Measurements from ENCODE around the gene P3H3.
"Not testable (repeated sequence)": the region's sequence is repeated elsewhere in the genome, so short reads cannot be mapped to it uniquely, and the experiment has no call there.

The P3H3 gene

GRCh38 chr12:6867413-6868210 lies 39.4 kb downstream of the P3H3 start, which contains the start of gene TPI1:
Gene TPI1 (plus strand): TSS chr12:6867531. CDS start chr12:6867567, 36 bp downstream.
- peak; percentile 57 to 82 (median 70) for DNase-seq

- peak in 1 of 5 experiments; percentile 38 for DNase-seq
These were observed 40.2 kb downstream of the P3H3 start for GRCh38 chr12:6868211-6869048.

GRCh38 chr12:6869049-6870021 lies 41.1 kb downstream of the P3H3 start:
- peak; percentile 57 to 82 (median 77) for DNase-seq

- DNase-seq: not testable (repeated sequence)
These were observed 42.1 kb downstream of the P3H3 start for GRCh38 chr12:6870304-6870703.

GRCh38 chr12:6871052-6871957 lies 43.1 kb downstream of the P3H3 start:
- DNase-seq: peak in 2 of 5 experiments; percentile 25 to 69

GRCh38 chr12:6872073-6873048 lies 44.2 kb downstream of the P3H3 start:
- peak; percentile 69 to 84 (median 77) for DNase-seq

GRCh38 chr12:6873094-6874014 lies 45.1 kb downstream of the P3H3 start, which contains the start of gene SPSB2:
Gene SPSB2 (minus strand): TSS chr12:6873303. CDS start chr12:6872901, 402 bp downstream.
- peak; percentile 97 to 99 (median 99) for DNase-seq

- not testable (repeated sequence) for DNase-seq
These were observed 45.8 kb downstream of the P3H3 start for GRCh38 chr12:6874015-6874368.

- DNase-seq: not testable (repeated sequence)
These were observed 51.6 kb downstream of the P3H3 start for GRCh38 chr12:6879824-6880223.

- DNase-seq: no peak
These were observed 55.0 kb downstream of the P3H3 start for GRCh38 chr12:6883252-6883651.

GRCh38 chr12:6883683-6884082 lies 55.5 kb downstream of the P3H3 start:
- DNase-seq: no peak

GRCh38 chr12:6884539-6884938 lies 56.3 kb downstream of the P3H3 start:
- DNase-seq: no peak

GRCh38 chr12:6886206-6886999 lies 58.2 kb downstream of the P3H3 start:
- DNase-seq: not testable (repeated sequence)

GRCh38 chr12:6887460-6887859 lies 59.3 kb downstream of the P3H3 start:
- no peak for DNase-seq

- DNase-seq: peak in 1 of 5 experiments; percentile 36
These were observed 60.2 kb downstream of the P3H3 start for GRCh38 chr12:6888360-6888759.

GRCh38 chr12:6888794-6889193 lies 60.6 kb downstream of the P3H3 start:
- not testable (repeated sequence) for DNase-seq
